Mucosa of stomach (tissue), 1 donor: ENCODE data around the gene SFXN5.
"Not testable (repeated sequence)": the region's sequence is repeated elsewhere in the genome, so short reads cannot be mapped to it uniquely, and the experiment has no call there.

Source experiments
- H3K27me3 ChIP-seq: one replicate; pipeline ENCODE4 v1.7.0; 2013; ENCODE audit warnings: mild to moderate bottlenecking, low read length; ENCODE audit not compliant: control insufficient read depth, insufficient read depth
- H3K36me3 ChIP-seq: one replicate; pipeline ENCODE4 v1.7.0; 2013; ENCODE audit warnings: low read length; ENCODE audit not compliant: control insufficient read depth, insufficient read depth
- H3K4me1 ChIP-seq: one replicate; pipeline ENCODE4 v1.7.0; 2013; ENCODE audit warnings: mild to moderate bottlenecking, low read length; ENCODE audit not compliant: control insufficient read depth, insufficient read depth
- H3K4me3 ChIP-seq: one replicate; pipeline ENCODE4 v1.7.0; 2013; ENCODE audit warnings: low read length
- H3K9ac ChIP-seq: one replicate; pipeline ENCODE4 v1.7.0; 2013; ENCODE audit warnings: mild to moderate bottlenecking, low read length, moderate library complexity
- H3K9me3 ChIP-seq: one replicate; pipeline ENCODE4 v1.7.0; 2013; ENCODE audit warnings: mild to moderate bottlenecking, low read length, moderate library complexity; ENCODE audit not compliant: control insufficient read depth
- donor health status: Pancreatic carcinoma.

SFXN5 gene

GRCh38 chr2:72917138-72917876 is 154.2 kb downstream of the SFXN5 start, which contains the start of gene EMX1:
TSS of gene EMX1 (plus strand) at chr2:72917519. CDS start at chr2:72917853, 334 bp downstream.
- Histone ChIP-seq H3K27me3 (peaks cover 95% of the 10 kb centered on the region), H3K9me3 (no peaks in the 10 kb centered on the region), H3K4me3 (no peak within 1 kb of the TSS), H3K9ac (no peak within 1 kb of the TSS), H3K4me1 (peaks cover 39% of the 10 kb centered on the region), H3K36me3 (no peaks in the 10 kb centered on the region)

GRCh38 chr2:72916743-72917137 is 154.8 kb downstream of the SFXN5 start:
- no peak overlapping the region for H3K9ac ChIP-seq
- H3K4me1 ChIP-seq = peaks cover 39% of the 10 kb centered on the region
- peaks cover 95% of the 10 kb centered on the region for H3K27me3 ChIP-seq

DNA sequence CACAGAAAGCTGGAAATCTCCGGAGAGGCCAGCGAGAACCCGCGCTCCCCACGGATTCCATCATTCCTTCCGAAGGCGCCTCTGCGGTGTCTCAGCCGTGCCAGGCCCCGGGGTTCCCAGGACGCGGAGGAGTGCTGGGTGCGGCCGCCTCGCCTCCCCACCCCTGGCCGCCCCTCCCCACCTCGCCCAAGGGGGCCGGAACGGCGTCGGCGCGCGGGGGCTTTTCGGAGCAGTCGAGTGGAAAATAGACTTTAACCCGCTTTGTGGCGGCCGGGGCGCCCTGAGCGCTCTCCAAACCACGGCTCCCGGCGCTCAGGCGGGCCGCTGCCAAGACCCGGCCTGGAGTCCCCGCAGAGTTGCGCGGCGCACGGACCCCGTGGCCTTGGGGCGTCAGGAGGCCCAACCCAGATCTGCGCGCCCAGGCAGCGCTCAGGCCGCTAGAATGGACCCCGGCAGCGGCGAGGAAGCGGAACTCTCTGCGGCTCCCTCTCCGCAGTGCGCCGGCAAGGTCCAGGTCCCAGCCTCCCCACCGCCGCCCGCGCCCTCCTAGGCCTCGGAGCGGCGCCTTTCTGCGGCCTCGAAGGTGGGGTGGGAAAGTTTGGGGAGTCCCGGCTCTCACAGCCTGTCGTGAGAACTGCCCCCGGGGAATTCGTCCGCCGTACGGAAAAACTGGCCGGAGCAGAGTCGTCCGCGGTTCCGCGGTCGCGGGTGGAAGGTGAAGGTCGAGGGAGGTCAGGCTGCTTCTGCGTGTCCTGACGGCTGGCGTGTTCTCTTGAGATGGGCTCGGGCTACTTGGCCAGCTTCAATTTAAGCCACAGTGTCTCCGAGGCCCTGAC is 155.4 kb downstream of the SFXN5 start:
- Histone ChIP-seq H3K9ac (no peak overlapping the region), H3K4me1 (peaks cover 39% of the 10 kb centered on the region), H3K9me3 (no peaks in the 10 kb centered on the region), H3K36me3 (no peaks in the 10 kb centered on the region), H3K4me3 (no peak overlapping the region), H3K27me3 (peaks cover 95% of the 10 kb centered on the region)

More at GRCh38 chr2:72916743-72917137, 154.8 kb downstream of the SFXN5 start:
- Histone ChIP-seq H3K4me3 (no peak overlapping the region), H3K36me3 (no peaks in the 10 kb centered on the region), H3K9me3 (no peaks in the 10 kb centered on the region)

- Histone ChIP-seq H3K4me1 (peaks cover 33% of the 10 kb centered on the region), H3K9ac (no peak overlapping the region), H3K27me3 (peaks cover 95% of the 10 kb centered on the region), H3K4me3 (no peak overlapping the region), H3K36me3 (no peaks in the 10 kb centered on the region), H3K9me3 (no peaks in the 10 kb centered on the region)
These were observed 156.1 kb downstream of the SFXN5 start for GRCh38 chr2:72915320-72915906.

DNA sequence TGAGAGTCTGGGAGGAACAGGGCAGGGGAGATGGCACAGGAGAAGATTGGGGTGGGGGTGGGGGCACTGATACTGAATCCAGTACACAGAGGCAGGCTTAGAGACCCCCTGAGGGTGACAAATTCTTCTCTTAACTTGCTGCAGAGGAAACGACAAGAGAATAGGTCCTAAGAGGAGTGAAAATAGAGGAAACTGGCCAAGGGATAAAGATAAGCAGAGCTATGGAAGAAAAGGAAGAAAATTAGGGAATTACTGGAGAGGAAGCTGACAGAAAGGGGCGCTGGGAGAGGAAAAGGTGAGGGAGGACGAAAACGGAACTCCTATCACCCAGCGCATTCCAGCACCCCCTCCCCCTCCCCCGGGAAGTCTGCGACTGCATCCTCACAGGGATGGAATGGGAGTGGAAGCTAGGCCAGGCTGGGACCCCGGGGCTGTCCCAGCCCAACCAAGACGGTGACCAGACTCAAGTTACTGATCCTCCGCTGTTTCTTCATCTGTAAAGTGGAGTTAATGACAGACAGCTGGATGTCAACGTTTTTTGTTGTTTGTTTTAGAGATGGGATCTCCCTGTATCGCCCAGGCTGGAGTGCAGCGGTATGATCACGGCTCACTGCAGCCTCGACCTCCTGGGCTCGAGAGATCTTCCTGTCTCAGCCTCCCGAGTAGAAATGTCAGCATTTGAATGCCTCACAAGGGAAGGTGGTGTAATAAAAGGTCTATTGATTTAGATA is 156.8 kb downstream of the SFXN5 start:
- Histone ChIP-seq H3K27me3 (peaks cover 95% of the 10 kb centered on the region), H3K4me1 (peaks cover 31% of the 10 kb centered on the region), H3K9ac (no peak overlapping the region), H3K4me3 (no peak overlapping the region), H3K36me3 (no peaks in the 10 kb centered on the region), H3K9me3 (no peaks in the 10 kb centered on the region)

DNA sequence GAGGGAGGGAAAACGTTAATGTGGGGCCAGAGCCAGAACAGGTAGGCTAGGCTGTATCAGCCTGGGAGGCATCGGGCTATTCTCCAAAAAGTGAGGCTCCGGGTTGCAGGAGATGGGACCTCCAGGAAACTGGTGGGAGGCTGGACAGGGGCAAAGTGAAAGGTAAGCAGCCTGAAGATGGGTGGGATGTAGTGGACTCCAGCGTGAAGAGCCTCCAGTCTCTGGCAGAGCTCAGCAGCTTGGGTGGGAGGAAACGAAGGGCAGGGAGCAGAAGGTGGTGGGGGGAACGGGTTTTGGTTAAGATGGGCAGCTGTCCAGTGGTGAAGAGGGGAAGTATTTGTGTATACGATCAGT is 157.3 kb downstream of the SFXN5 start:
- H3K27me3 ChIP-seq = peaks cover 95% of the 10 kb centered on the region
- H3K9ac ChIP-seq = no peak overlapping the region
- H3K36me3 ChIP-seq = no peaks in the 10 kb centered on the region
- peaks cover 31% of the 10 kb centered on the region for H3K4me1 ChIP-seq
- H3K4me3 ChIP-seq = no peak overlapping the region
- no peaks in the 10 kb centered on the region for H3K9me3 ChIP-seq

DNA sequence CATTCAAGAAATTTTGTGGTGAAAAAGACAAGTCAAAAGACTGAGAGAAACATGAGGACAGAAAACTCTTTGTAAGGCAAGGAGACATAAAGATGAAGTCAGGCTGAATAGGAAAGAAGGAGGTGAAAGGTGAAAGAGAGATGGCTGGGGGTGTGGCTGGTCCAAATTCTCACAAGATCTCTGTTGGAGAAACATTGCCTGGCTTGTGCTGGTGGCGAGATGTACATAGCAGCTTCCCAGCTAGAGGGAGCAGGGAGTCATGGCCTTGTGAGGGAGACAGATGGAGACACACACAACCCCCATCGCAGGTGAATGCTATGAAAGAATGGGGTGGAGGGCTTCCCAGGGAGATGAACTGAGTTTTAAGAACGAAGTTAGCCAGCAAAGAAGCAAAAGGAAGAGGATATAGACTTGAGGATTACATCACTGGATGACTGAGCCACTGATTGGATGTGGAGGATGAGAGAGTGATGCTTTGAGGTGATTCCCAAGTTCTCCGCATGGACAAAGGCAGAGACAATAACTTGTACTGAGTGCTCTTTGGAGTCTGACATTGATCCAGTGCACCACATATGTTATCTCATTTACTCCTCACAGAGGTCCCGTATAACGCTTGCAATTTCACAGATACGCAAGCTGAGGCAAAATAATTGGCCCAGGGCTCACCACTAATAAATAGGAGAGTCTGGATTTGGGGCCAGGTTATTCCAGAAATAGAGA is 157.9 kb downstream of the SFXN5 start:
- no peaks in the 10 kb centered on the region for H3K9me3 ChIP-seq
- no peak overlapping the region for H3K4me3 ChIP-seq
- H3K9ac ChIP-seq = no peak overlapping the region
- H3K4me1 ChIP-seq = peaks cover 30% of the 10 kb centered on the region
- H3K27me3 ChIP-seq = peaks cover 92% of the 10 kb centered on the region
- H3K36me3 ChIP-seq = no peaks in the 10 kb centered on the region

DNA sequence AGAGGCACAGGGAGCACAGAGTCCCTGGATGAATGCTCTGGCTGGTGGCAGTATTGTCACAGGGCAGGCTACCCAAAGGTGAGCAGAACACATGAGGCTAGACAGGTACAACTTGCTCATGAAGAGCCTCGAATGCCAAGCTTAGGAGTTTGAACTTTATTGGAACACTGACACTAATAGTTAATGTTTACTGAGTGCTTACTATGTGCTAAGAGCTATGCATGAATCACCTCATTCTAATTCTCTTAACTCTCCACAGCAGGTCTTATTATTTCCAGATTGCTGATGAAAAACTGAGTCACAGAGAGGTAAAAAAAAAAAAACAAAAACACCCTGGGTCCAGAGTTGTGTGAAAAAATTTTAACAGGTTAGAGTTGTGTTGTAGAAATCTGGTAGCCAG is 160.3 kb downstream of the SFXN5 start:
- H3K27me3 ChIP-seq = peaks cover 73% of the 10 kb centered on the region
- H3K9ac ChIP-seq = no peak overlapping the region
- H3K4me3 ChIP-seq = no peak overlapping the region
- H3K9me3 ChIP-seq = no peaks in the 10 kb centered on the region
- peaks cover 13% of the 10 kb centered on the region for H3K4me1 ChIP-seq
- no peaks in the 10 kb centered on the region for H3K36me3 ChIP-seq

GRCh38 chr2:72908741-72909140 is 162.8 kb downstream of the SFXN5 start:
- H3K4me3 ChIP-seq = no peak overlapping the region
- peaks cover 64% of the 10 kb centered on the region for H3K27me3 ChIP-seq
- no peaks in the 10 kb centered on the region for H3K4me1 ChIP-seq
- H3K9me3 ChIP-seq = no peaks in the 10 kb centered on the region
- H3K9ac ChIP-seq = no peak overlapping the region
- H3K36me3 ChIP-seq = no peaks in the 10 kb centered on the region

DNA sequence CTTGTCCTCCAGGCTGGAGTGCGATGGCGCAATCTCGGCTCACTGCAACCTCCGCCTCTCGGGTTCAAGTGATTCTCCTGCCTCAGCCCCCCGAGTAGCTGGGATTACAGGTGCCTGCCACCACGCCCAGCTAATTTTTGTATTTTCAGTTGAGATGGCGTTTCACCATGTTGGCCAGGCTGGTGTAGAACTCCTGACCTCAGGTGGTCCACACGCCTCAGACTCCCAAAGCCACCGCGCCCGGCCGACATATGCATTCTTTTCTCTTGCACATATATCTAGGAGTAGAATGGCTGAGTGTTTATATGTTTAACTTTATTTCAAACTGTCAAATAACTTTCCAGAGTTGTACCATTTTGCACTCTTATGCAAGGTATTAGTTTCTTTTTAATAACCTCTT is 164.1 kb downstream of the SFXN5 start:
- not testable (repeated sequence) for H3K9me3 ChIP-seq, H3K4me3 ChIP-seq, H3K9ac ChIP-seq, H3K4me1 ChIP-seq, H3K36me3 ChIP-seq
- peaks cover 66% of the 10 kb centered on the region for H3K27me3 ChIP-seq

- H3K4me1 ChIP-seq = peaks cover 4% of the 10 kb centered on the region
- H3K4me3 ChIP-seq = no peak overlapping the region
- H3K27me3 ChIP-seq = peaks cover 41% of the 10 kb centered on the region
- H3K36me3 ChIP-seq = no peaks in the 10 kb centered on the region
- no peaks in the 10 kb centered on the region for H3K9me3 ChIP-seq
- H3K9ac ChIP-seq = no peak overlapping the region
These were observed 170.1 kb downstream of the SFXN5 start for GRCh38 chr2:72901426-72901825.
